Smooth muscle cell (in vitro differentiated cells): Measurements from ENCODE around the gene NAT14. TPM values are rescaled to one million over a fixed set of nuclear protein-coding genes. Genes with fewer than 3 reads are reported as not detected.
"Not testable (repeated sequence)": the region's sequence is repeated elsewhere in the genome, so short reads cannot be mapped to it uniquely, and the experiment has no call there.

Source experiments
- DNase-seq: peaks from one replicate; lab custom pipeline; 2025; ENCODE audit not compliant: unreplicated experiment; lab: John Stamatoyannopoulos, UW
- H2AFZ ChIP-seq: fragments of 200-600 bp; sonication (generic); 2 replicates; pipeline ENCODE4 v1.6.0; 2016; ENCODE audit warnings: antibody characterized with exemption, low read depth, mild to moderate bottlenecking
- H3F3A ChIP-seq: fragments of 200-600 bp; sonication (generic); 2 replicates; pipeline ENCODE4 v1.6.0; 2017; ENCODE audit warnings: antibody characterized with exemption, low read depth
- H3K27ac ChIP-seq: fragments of 200-600 bp; sonication (generic); 2 replicates; pipeline ENCODE4 v1.5.1; 2016; ENCODE audit warnings: low read depth, mild to moderate bottlenecking
- H3K27me3 ChIP-seq: fragments of 200-600 bp; sonication (generic); 2 replicates; pipeline ENCODE4 v1.6.1; 2016; ENCODE audit warnings: low read depth, mild to moderate bottlenecking
- H3K36me3 ChIP-seq: fragments of 200-600 bp; sonication (generic); 2 replicates; pipeline ENCODE4 v1.5.1; 2016; ENCODE audit warnings: low read depth
- H3K4me1 ChIP-seq: fragments of 200-600 bp; sonication (generic); 2 replicates; pipeline ENCODE4 v1.5.1; 2016; ENCODE audit warnings: low read depth
- H3K4me2 ChIP-seq: fragments of 200-600 bp; sonication (generic); 2 replicates; pipeline ENCODE4 v1.6.0; 2016; ENCODE audit warnings: mild to moderate bottlenecking
- H3K4me3 ChIP-seq: fragments of 200-600 bp; sonication (generic); 2 replicates; pipeline ENCODE4 v1.5.1; 2016; ENCODE audit warnings: mild to moderate bottlenecking
- H3K79me2 ChIP-seq: fragments of 200-600 bp; sonication (generic); 2 replicates; pipeline ENCODE4 v1.6.0; 2016; ENCODE audit warnings: low read depth, mild to moderate bottlenecking
- H3K9ac ChIP-seq: fragments of 200-600 bp; sonication (generic); 2 replicates; pipeline ENCODE4 v1.6.0; 2016; ENCODE audit warnings: low read depth
- H3K9me3 ChIP-seq: fragments of 200-600 bp; sonication (generic); replicated peaks from 2 replicates; pipeline ENCODE4 v1.5.1; 2016; ENCODE audit warnings: low read depth
- H4K20me1 ChIP-seq: fragments of 200-600 bp; sonication (generic); 2 replicates; pipeline ENCODE4 v1.6.0; 2016; ENCODE audit warnings: low read depth
- WGBS: methylation state at CpG from one replicate; pipeline ENCODE4 v1.1.7; 2016; ENCODE audit warnings: low lambda C conversion rate; 5-methylcytosine and 5-hydroxymethylcytosine counted together
- polyA plus RNA-seq: library from polyadenylated mRNA; unstranded; fragments of >200 nt; fragmentation: Nextera tagmentation; extraction: Ambion mirVana; gene quantifications from 2 replicates; pipeline ENCODE4 v1.2.1, GENCODE V29; 2016
- total RNA-seq: library from RNA; depleted of rRNA; stranded (reverse); fragments of >200 nt; gene quantifications from 2 replicates; pipeline ENCODE4 v1.2.3, GENCODE V29; 2014
- TF ChIP-seq, protein P1 (sequence below): fragments of 200-600 bp; sonication (generic); IDR thresholded peaks from 2 replicates; pipeline ENCODE4 v1.5.1; 2017; ENCODE audit warnings: borderline replicate concordance, mild to moderate bottlenecking, antibody characterized with exemption; ENCODE audit not compliant: insufficient read depth, poor library complexity, severe bottlenecking

NAT14 gene
- total and polyA plus RNA-seq, 2 experiments from 2014 or later: 14.3 to 67.5 TPM

DNA sequence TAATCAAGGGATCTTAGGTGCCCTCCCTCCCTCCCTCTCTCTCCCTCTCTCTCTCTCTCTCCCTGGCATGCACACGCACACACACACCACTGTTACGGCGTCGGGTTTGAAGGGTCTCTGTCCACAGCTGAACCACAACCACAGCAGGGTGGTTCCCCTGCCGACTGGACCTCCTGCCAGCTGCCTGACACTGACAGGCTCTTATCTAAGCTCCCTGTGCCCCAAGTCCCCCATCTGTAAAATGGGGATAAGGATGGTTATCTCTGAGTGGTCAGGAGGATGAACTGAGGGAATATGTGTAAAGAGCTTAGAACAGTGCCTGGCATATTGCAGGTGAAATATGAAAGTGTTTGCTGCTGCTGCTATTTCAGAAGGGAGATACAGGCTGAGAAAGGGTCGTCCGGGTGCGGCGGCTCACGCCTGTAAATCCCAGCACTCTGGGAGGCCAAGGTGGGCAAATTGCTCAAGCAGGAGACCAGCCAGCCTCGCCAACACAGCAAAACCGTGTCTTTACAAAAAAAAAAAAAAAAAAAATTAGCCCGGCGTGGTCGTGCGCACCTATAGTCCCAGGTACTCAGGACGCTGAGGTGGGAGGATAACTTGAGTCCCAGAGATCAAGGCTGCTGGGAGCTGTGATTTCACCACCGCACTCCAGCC is 41.0 kb upstream of the NAT14 start:
- no peaks in the 10 kb centered on the region for H3F3A ChIP-seq
- H3K79me2 ChIP-seq: no peaks in the 10 kb centered on the region
- H4K20me1 ChIP-seq: no peaks in the 10 kb centered on the region
- H3K36me3 ChIP-seq: no peaks in the 10 kb centered on the region
- 58% methylated on average over 17 of the region's 18 CpGs for WGBS
- no peak overlapping the region for H2AFZ ChIP-seq
- H3K4me3 ChIP-seq: no peak overlapping the region
- H3K27me3 ChIP-seq: peaks cover 83% of the 10 kb centered on the region
- no peak for DNase-seq
- TF ChIP-seq, protein P1, sequence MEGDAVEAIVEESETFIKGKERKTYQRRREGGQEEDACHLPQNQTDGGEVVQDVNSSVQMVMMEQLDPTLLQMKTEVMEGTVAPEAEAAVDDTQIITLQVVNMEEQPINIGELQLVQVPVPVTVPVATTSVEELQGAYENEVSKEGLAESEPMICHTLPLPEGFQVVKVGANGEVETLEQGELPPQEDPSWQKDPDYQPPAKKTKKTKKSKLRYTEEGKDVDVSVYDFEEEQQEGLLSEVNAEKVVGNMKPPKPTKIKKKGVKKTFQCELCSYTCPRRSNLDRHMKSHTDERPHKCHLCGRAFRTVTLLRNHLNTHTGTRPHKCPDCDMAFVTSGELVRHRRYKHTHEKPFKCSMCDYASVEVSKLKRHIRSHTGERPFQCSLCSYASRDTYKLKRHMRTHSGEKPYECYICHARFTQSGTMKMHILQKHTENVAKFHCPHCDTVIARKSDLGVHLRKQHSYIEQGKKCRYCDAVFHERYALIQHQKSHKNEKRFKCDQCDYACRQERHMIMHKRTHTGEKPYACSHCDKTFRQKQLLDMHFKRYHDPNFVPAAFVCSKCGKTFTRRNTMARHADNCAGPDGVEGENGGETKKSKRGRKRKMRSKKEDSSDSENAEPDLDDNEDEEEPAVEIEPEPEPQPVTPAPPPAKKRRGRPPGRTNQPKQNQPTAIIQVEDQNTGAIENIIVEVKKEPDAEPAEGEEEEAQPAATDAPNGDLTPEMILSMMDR: no peak
- no peaks in the 10 kb centered on the region for H3K4me1 ChIP-seq
- H3K4me2 ChIP-seq: no peak overlapping the region
- H3K9ac ChIP-seq: no peak overlapping the region
- H3K9me3 ChIP-seq: no peaks in the 10 kb centered on the region
- H3K27ac ChIP-seq: no peak overlapping the region

DNA sequence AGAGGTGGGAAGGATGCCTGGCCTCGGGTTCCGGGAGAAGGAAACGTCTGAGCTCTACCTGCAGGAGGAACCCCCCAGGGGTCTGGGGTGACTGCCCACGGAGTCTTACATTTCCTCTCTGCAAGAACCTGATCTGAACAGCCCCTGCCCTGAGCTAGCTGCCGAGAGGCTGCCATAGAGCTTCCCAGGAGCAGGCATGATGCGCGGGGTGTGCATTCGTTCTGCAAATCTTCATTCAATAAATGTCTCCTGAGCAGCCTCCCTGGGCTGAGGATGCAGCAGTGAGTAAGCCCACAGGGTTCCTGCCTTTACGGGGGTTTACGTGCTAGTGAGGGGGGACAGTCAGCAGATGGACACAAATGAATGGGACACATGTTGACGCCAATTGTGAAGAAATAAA is 40.3 kb upstream of the NAT14 start:
- 61% methylated on average over 11 of the region's 11 CpGs for WGBS
- Histone ChIP-seq H4K20me1 (no peaks in the 10 kb centered on the region), H3K4me1 (no peaks in the 10 kb centered on the region), H3K27ac (no peak overlapping the region), H3K36me3 (no peaks in the 10 kb centered on the region), H3K9me3 (no peaks in the 10 kb centered on the region), H3K27me3 (peaks cover 83% of the 10 kb centered on the region), H3K4me2 (no peak overlapping the region), H3K4me3 (no peak overlapping the region), H3K9ac (no peak overlapping the region), H3F3A (no peaks in the 10 kb centered on the region), H3K79me2 (no peaks in the 10 kb centered on the region), H2AFZ (no peak overlapping the region)
- TF ChIP-seq, protein P1: no peak
- no peak for DNase-seq

DNA sequence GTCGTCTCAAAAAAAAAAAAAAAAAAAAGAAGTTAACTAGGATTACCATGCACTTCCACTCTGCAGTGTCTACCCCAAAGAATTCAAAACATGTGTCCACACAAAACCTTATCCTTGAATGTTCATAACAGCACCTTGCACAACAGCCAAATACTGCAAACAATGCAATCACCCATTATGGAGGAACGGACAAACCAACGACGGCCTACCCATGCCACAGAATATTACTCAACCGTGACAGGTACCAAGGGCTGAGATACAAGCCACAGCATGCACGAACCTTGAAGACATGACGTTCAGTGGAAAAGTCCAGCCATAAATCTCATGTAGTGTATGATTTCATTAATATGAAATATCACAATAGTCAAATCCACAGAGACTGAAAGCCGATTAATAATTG is 38.9 kb upstream of the NAT14 start:
- H3K79me2 ChIP-seq: no peaks in the 10 kb centered on the region
- H3K4me3 ChIP-seq: no peak overlapping the region
- no peak overlapping the region for H3K27ac ChIP-seq
- peaks cover 80% of the 10 kb centered on the region for H3K27me3 ChIP-seq
- no peaks in the 10 kb centered on the region for H3F3A ChIP-seq
- no peaks in the 10 kb centered on the region for H3K4me1 ChIP-seq
- no peaks in the 10 kb centered on the region for H3K36me3 ChIP-seq
- H3K9me3 ChIP-seq: no peaks in the 10 kb centered on the region
- 75% methylated on average over 8 of the region's 8 CpGs for WGBS
- DNase-seq: no peak
- TF ChIP-seq, protein P1: no peak
- no peaks in the 10 kb centered on the region for H4K20me1 ChIP-seq
- no peak overlapping the region for H3K9ac ChIP-seq
- H3K4me2 ChIP-seq: no peak overlapping the region
- H2AFZ ChIP-seq: no peak overlapping the region

DNA sequence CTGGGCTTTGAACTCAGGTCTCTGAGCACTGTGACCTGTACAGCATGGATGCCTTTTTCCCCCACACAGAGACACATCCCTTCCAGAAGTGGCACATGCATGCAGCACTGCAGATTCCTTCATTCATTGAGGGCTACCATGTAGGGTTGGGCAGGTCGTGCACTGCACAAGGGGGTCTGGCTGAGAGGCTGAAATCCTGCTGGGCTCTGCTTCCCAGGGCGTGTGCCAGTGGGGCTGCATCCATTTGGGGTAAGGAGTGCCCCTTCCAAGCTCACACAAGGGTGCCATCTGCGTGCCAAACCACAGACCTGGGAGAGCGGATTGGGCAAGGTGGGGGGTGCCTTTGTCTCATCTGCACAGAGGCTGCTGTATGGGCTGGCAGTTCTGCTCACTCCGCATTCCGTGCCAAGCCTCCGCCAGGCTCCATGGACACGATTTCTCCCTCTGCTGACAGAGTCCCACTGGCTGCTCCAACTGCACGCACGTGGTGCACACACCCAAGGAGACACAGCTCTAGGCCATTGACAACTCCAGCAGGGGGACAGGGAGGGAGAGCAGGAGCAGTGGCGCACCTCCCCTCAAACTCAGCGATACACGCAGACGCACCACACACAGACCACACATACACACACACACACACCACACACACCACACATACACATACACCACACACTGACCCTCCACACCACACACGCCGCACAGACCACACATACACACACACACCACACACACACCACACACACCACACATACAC is 37.4 kb upstream of the NAT14 start:
- Histone ChIP-seq H3K27ac (no peak overlapping the region), H3K79me2 (no peaks in the 10 kb centered on the region), H3K36me3 (no peaks in the 10 kb centered on the region), H3K4me2 (no peak overlapping the region), H3K9ac (no peak overlapping the region), H3K9me3 (no peaks in the 10 kb centered on the region), H3F3A (no peaks in the 10 kb centered on the region), H3K27me3 (peaks cover 81% of the 10 kb centered on the region), H3K4me3 (no peak overlapping the region), H3K4me1 (peaks cover 11% of the 10 kb centered on the region), H2AFZ (no peak overlapping the region), H4K20me1 (no peaks in the 10 kb centered on the region)
- TF ChIP-seq, protein P1: no peak
- DNase-seq: no peak
- WGBS: 55% methylated on average over 15 of the region's 16 CpGs

DNA sequence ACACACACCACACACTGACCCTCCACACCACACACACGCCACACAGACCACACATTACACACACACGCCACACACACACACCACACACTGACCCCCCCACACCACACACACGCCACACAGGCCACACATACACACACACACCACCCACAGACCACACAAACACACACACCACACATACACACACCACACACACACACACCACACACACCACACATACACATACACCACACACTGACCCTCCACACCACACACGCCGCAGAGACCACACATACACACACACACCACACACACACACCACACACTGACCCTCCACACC is 36.9 kb upstream of the NAT14 start:
- H3K27ac ChIP-seq, H4K20me1 ChIP-seq, H3K4me3 ChIP-seq, H3F3A ChIP-seq, H3K36me3 ChIP-seq, H3K9ac ChIP-seq, H3K4me2 ChIP-seq, H3K79me2 ChIP-seq, DNase-seq, H3K9me3 ChIP-seq, H2AFZ ChIP-seq: not testable (repeated sequence)
- 100% methylated on average over 3 of the region's 5 CpGs for WGBS
- peaks cover 11% of the 10 kb centered on the region for H3K4me1 ChIP-seq
- H3K27me3 ChIP-seq: peaks cover 81% of the 10 kb centered on the region
